ENCODE data around the gene SERPINA10.
"Not testable (repeated sequence)": the region's sequence is repeated elsewhere in the genome, so short reads cannot be mapped to it uniquely, and the experiment has no call there.

GRCh38 chr14:94264195-94264594 is 28.9 kb downstream of the SERPINA10 start:
- TF ChIP-seq, protein P1, sequence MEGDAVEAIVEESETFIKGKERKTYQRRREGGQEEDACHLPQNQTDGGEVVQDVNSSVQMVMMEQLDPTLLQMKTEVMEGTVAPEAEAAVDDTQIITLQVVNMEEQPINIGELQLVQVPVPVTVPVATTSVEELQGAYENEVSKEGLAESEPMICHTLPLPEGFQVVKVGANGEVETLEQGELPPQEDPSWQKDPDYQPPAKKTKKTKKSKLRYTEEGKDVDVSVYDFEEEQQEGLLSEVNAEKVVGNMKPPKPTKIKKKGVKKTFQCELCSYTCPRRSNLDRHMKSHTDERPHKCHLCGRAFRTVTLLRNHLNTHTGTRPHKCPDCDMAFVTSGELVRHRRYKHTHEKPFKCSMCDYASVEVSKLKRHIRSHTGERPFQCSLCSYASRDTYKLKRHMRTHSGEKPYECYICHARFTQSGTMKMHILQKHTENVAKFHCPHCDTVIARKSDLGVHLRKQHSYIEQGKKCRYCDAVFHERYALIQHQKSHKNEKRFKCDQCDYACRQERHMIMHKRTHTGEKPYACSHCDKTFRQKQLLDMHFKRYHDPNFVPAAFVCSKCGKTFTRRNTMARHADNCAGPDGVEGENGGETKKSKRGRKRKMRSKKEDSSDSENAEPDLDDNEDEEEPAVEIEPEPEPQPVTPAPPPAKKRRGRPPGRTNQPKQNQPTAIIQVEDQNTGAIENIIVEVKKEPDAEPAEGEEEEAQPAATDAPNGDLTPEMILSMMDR (IDR thresholded peaks at IDR 0.05), result not testable (repeated sequence)
- TF ChIP-seq POLR2A, EP300 (IDR thresholded peaks at IDR 0.05): not testable (repeated sequence)

Data from ovary (tissue), 3 donors.